OCI-LY1 (cell line): ENCODE results near the gene FAM193B.

Source experiments
- EZH2 ChIP-seq: fragments of 200-600 bp; sonication (generic), shearing (Covaris generic); IDR thresholded peaks from 2 replicates; pipeline ENCODE4 v1.8.0; 2017; ENCODE audit warnings: borderline replicate concordance, mixed run types, mild to moderate bottlenecking, antibody characterized with exemption, low read length, moderate library complexity, mixed read lengths
- TF ChIP-seq, protein P1 (sequence below): fragments of 200-600 bp; sonication (generic), shearing (Covaris generic); IDR thresholded peaks from 2 replicates; pipeline ENCODE4 v1.5.1; 2017; ENCODE audit warnings: mild to moderate bottlenecking, antibody characterized with exemption, low read length, moderate library complexity, mixed read lengths

DNA sequence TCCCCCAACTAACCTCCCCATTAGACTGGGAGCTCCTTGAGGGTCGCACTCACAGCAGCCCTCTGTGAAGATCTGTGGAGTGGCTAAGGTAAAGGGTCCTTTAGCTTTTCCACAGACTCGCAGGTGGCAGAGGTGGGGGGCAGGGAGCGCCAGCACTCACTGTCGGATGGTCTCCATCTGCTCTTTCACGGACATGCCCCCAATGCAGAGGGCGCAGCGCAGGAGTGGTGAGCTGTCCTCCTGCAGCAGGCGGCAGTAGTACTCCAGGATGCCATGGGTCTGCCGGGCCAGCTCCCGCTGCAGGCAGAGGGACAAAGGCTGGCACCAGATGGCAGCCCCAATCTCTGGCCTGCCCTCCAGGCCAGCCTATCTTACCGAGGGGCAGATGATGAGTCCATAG, 39.8 kb downstream of the FAM193B start:
- TF ChIP-seq, protein P1, sequence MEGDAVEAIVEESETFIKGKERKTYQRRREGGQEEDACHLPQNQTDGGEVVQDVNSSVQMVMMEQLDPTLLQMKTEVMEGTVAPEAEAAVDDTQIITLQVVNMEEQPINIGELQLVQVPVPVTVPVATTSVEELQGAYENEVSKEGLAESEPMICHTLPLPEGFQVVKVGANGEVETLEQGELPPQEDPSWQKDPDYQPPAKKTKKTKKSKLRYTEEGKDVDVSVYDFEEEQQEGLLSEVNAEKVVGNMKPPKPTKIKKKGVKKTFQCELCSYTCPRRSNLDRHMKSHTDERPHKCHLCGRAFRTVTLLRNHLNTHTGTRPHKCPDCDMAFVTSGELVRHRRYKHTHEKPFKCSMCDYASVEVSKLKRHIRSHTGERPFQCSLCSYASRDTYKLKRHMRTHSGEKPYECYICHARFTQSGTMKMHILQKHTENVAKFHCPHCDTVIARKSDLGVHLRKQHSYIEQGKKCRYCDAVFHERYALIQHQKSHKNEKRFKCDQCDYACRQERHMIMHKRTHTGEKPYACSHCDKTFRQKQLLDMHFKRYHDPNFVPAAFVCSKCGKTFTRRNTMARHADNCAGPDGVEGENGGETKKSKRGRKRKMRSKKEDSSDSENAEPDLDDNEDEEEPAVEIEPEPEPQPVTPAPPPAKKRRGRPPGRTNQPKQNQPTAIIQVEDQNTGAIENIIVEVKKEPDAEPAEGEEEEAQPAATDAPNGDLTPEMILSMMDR = no peak
- no peak for TF ChIP-seq EZH2
